22Rv1 (cell line): Measurements from ENCODE around the gene PSMB1.

Source experiments
- CTCF ChIP-seq: fragments of 450-650 bp; IDR thresholded peaks from 2 replicates; pipeline ENCODE4 v1.5.1; 2017; ENCODE audit warnings: mild to moderate bottlenecking
- ZFX ChIP-seq: fragments of 450-650 bp; IDR thresholded peaks from 2 replicates; pipeline ENCODE4 v1.6.1; 2017; ENCODE audit warnings: antibody characterized with exemption, borderline replicate concordance

- TF ChIP-seq CTCF (no peak), ZFX (no peak)
Measured at GRCh38 chr6:170554796-170555137, 1.7 kb upstream of the PSMB1 start.
